GM23248 (cell line): ENCODE results near the gene MORC4. TPM values are rescaled to one million over a fixed set of nuclear protein-coding genes. Genes with fewer than 3 reads are reported as not detected.

ENCODE experiments used
- DNase-seq: peaks from one replicate; pipeline ENCODE4 v3.0.0-alpha.2; 2015
- H2AFZ ChIP-seq: fragments of 200-600 bp; sonication (generic); 2 replicates; pipeline ENCODE4 v1.6.1; 2016; ENCODE audit warnings: antibody characterized with exemption
- H3F3A ChIP-seq: fragments of 200-600 bp; sonication (generic); 2 replicates; pipeline ENCODE4 v1.6.1; 2016; ENCODE audit warnings: mild to moderate bottlenecking, antibody characterized with exemption, mixed run types; ENCODE audit not compliant: insufficient read depth
- H3K27ac ChIP-seq: fragments of 200-600 bp; sonication (generic); 2 replicates; pipeline ENCODE4 v1.5.1; 2016; ENCODE audit warnings: mild to moderate bottlenecking
- H3K27me3 ChIP-seq: fragments of 200-600 bp; sonication (generic); replicated peaks from 2 replicates; pipeline ENCODE4 v1.6.1; 2016; ENCODE audit warnings: mild to moderate bottlenecking; ENCODE audit not compliant: insufficient read depth
- H3K36me3 ChIP-seq: fragments of 200-600 bp; sonication (generic); 2 replicates; pipeline ENCODE4 v1.6.1; 2016; ENCODE audit warnings: low read depth, mild to moderate bottlenecking
- H3K4me1 ChIP-seq: fragments of 200-600 bp; sonication (generic); 2 replicates; pipeline ENCODE4 v1.6.1; 2016; ENCODE audit warnings: mild to moderate bottlenecking; ENCODE audit not compliant: insufficient read depth
- H3K4me2 ChIP-seq: fragments of 200-600 bp; sonication (generic); one replicate; pipeline ENCODE4 v1.6.1; 2016; ENCODE audit warnings: mild to moderate bottlenecking; ENCODE audit not compliant: unreplicated experiment
- H3K4me3 ChIP-seq: fragments of 200-600 bp; sonication (generic); 2 replicates; pipeline ENCODE4 v1.5.1; 2016; ENCODE audit warnings: mild to moderate bottlenecking
- H3K79me2 ChIP-seq: fragments of 200-600 bp; sonication (generic); 2 replicates; pipeline ENCODE4 v1.6.1; 2016; ENCODE audit warnings: mild to moderate bottlenecking; ENCODE audit not compliant: insufficient read depth
- H3K9ac ChIP-seq: fragments of 200-600 bp; sonication (generic); 2 replicates; pipeline ENCODE4 v1.6.1; 2016; ENCODE audit warnings: mild to moderate bottlenecking
- H3K9me2 ChIP-seq: fragments of 200-600 bp; sonication (generic); 2 replicates; pipeline ENCODE4 v1.6.1; 2016; ENCODE audit warnings: mixed run types, mild to moderate bottlenecking, moderate library complexity; ENCODE audit not compliant: insufficient read depth
- H3K9me3 ChIP-seq: fragments of 200-600 bp; sonication (generic); one replicate; pipeline ENCODE4 v1.6.1; 2017; ENCODE audit warnings: low read depth
- H4K20me1 ChIP-seq: fragments of 200-600 bp; sonication (generic); 2 replicates; pipeline ENCODE4 v1.6.0; 2016; ENCODE audit not compliant: insufficient read depth
- EZH2 ChIP-seq: fragments of 200-600 bp; sonication (generic); IDR thresholded peaks from 2 replicates; pipeline ENCODE4 v1.6.1; 2018; ENCODE audit warnings: antibody characterized with exemption, mild to moderate bottlenecking; ENCODE audit not compliant: insufficient read depth, poor library complexity, severe bottlenecking
- EZH2phosphoT487 ChIP-seq: fragments of 200-600 bp; sonication (generic); IDR thresholded peaks from 2 replicates; pipeline ENCODE4 v1.6.1; 2018; ENCODE audit warnings: antibody characterized with exemption, moderate library complexity, mild to moderate bottlenecking, low read depth; ENCODE audit not compliant: insufficient read depth
- WGBS, 2 experiments: methylation state at CpG; one replicate each; pipeline ENCODE4 v1.1.6; 2015 to 2017; ENCODE audit warnings: low lambda C conversion rate in 2 of 2, low coverage in 1 of 2; ENCODE audit errors: missing lambda C conversion rate in 2 of 2; 5-methylcytosine and 5-hydroxymethylcytosine counted together
- in situ Hi-C: fragments of 300-500 bp; cut with MboI; formaldehyde crosslinking; loops from 2 replicates; pipeline ENCODE4 v1.15.0; 2020
- polyA plus RNA-seq: library from polyadenylated mRNA; unstranded; fragments of >200 nt; fragmentation: Nextera tagmentation; extraction: Ambion mirVana; gene quantifications from 2 replicates; pipeline ENCODE4 v1.2.1, GENCODE V29; 2016
- total RNA-seq: library from RNA; depleted of rRNA; stranded (reverse); fragments of >200 nt; shearing (Covaris generic); gene quantifications from 2 replicates; pipeline ENCODE4 v1.2.3, GENCODE V29; 2014

The MORC4 gene
- total and polyA plus RNA-seq, 2 experiments from 2014 or later, result 12.3 to 23.7 TPM

DNA sequence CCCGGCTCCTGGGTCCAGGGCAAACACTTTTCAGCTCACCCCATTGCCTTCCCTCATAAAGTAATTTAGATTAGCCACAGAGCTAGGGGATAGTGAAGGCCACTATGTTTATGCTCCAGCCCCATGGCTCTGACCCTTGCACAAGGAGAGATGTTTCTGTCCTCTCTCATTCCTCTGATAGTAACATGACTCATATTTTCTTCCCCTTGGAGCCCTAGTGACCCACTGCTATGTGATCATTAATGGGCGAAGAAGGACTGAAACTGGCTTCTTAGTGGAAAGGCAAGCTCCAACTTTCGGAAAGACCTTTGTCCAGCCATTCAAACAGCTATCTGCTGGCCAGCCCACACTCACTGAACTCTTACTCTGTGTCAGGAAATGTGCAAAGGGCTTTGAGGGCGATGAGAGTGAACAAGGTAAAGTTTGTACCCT, 67.5 kb downstream of the MORC4 start:
- Histone ChIP-seq H2AFZ (no peak overlapping the region), H3F3A (no peaks in the 10 kb centered on the region), H4K20me1 (no peaks in the 10 kb centered on the region), H3K27ac (no peak overlapping the region), H3K9me3 (no peaks in the 10 kb centered on the region), H3K4me3 (no peak overlapping the region), H3K4me1 (peaks cover 4% of the 10 kb centered on the region; the same call in 1 of the 2 replicates), H3K9me2 (no peaks in the 10 kb centered on the region), H3K79me2 (no peaks in the 10 kb centered on the region), H3K36me3 (no peaks in the 10 kb centered on the region), H3K9ac (no peak overlapping the region), H3K27me3 (no peaks in the 10 kb centered on the region), H3K4me2 (no peak overlapping the region)
- no peak for TF ChIP-seq EZH2phosphoT487
- no peak for TF ChIP-seq EZH2
- 89 to 94% methylated on average over 4 of the region's 4 CpGs for WGBS, 2 experiments
- DNase-seq, result peak; percentile 51
- in situ Hi-C loops, result no loop called here

- Histone ChIP-seq H3K79me2 (no peaks in the 10 kb centered on the region), H3K4me1 (peaks cover 4% of the 10 kb centered on the region; the same call in 1 of the 2 replicates), H3F3A (no peaks in the 10 kb centered on the region), H3K9me3 (no peaks in the 10 kb centered on the region), H2AFZ (no peak overlapping the region), H3K9me2 (no peaks in the 10 kb centered on the region), H3K36me3 (no peaks in the 10 kb centered on the region), H3K9ac (no peak overlapping the region), H4K20me1 (no peaks in the 10 kb centered on the region), H3K4me2 (no peak overlapping the region), H3K27ac (no peak overlapping the region), H3K27me3 (no peaks in the 10 kb centered on the region), H3K4me3 (no peak overlapping the region)
- TF ChIP-seq EZH2phosphoT487 (no peak), EZH2 (no peak)
- DNase-seq, result no peak
- 97 to 100% methylated on average over 3 of the region's 3 CpGs for WGBS, 2 experiments
- in situ Hi-C loops, result no loop called here
Measured at GRCh38 chrX:106931831-106932491, 68.1 kb downstream of the MORC4 start.

GRCh38 chrX:106928227-106928626, 71.8 kb downstream of the MORC4 start:
- no peak overlapping the region for H3K9ac ChIP-seq
- TF ChIP-seq EZH2, result no peak
- TF ChIP-seq EZH2phosphoT487, result no peak
- peaks cover 4% of the 10 kb centered on the region; the same call in 1 of the 2 replicates for H3K4me1 ChIP-seq
- no peaks in the 10 kb centered on the region for H3K79me2 ChIP-seq
- no peak overlapping the region for H3K4me3 ChIP-seq
- no peaks in the 10 kb centered on the region for H3K9me2 ChIP-seq
- H4K20me1 ChIP-seq, result no peaks in the 10 kb centered on the region
- no peak for DNase-seq
- H3K27ac ChIP-seq, result no peak overlapping the region
- H2AFZ ChIP-seq, result no peak overlapping the region
- no peaks in the 10 kb centered on the region for H3K9me3 ChIP-seq
- H3K27me3 ChIP-seq, result no peaks in the 10 kb centered on the region
- WGBS, 2 experiments, result 93 to 97% methylated on average over 3 to 4 of the region's 4 CpGs
- no peaks in the 10 kb centered on the region for H3F3A ChIP-seq
- H3K36me3 ChIP-seq, result no peaks in the 10 kb centered on the region
- in situ Hi-C loops, result no loop called here
- no peak overlapping the region for H3K4me2 ChIP-seq

- DNase-seq, result no peak
- Histone ChIP-seq H3K9me3 (no peaks in the 10 kb centered on the region), H2AFZ (no peak overlapping the region), H3K79me2 (no peaks in the 10 kb centered on the region), H3K4me2 (no peak overlapping the region), H4K20me1 (no peaks in the 10 kb centered on the region), H3K36me3 (no peaks in the 10 kb centered on the region), H3K9ac (no peak overlapping the region), H3K9me2 (no peaks in the 10 kb centered on the region), H3K27ac (no peak overlapping the region), H3K27me3 (no peaks in the 10 kb centered on the region), H3K4me3 (no peak overlapping the region), H3K4me1 (peaks cover 2% of the 10 kb centered on the region; the same call in 1 of the 2 replicates), H3F3A (no peaks in the 10 kb centered on the region)
- in situ Hi-C loops, result no loop called here
- no peak for TF ChIP-seq EZH2phosphoT487
- no peak for TF ChIP-seq EZH2
- 92 to 97% methylated on average over 5 of the region's 5 CpGs for WGBS, 2 experiments
Measured at GRCh38 chrX:106927700-106928099, 72.3 kb downstream of the MORC4 start.
